SU-DHL-6 (cell line): ENCODE measurements around the gene ELMO1.

Source experiments
- EZH2phosphoT487 ChIP-seq: fragments of 200-600 bp; sonication (generic), shearing (Covaris generic); conservative IDR thresholded peaks from 2 replicates; pipeline ENCODE4 v1.6.1; 2018; ENCODE audit warnings: mild to moderate bottlenecking, antibody characterized with exemption, low read length, moderate library complexity, mixed read lengths
- TF ChIP-seq, protein P1 (sequence below): fragments of 200-600 bp; sonication (generic); IDR thresholded peaks from one replicate; pipeline ENCODE4 v1.5.1; 2017; ENCODE audit warnings: antibody characterized with exemption, mild to moderate bottlenecking, low read length, moderate library complexity; ENCODE audit not compliant: insufficient read depth, poor library complexity, severe bottlenecking

DNA sequence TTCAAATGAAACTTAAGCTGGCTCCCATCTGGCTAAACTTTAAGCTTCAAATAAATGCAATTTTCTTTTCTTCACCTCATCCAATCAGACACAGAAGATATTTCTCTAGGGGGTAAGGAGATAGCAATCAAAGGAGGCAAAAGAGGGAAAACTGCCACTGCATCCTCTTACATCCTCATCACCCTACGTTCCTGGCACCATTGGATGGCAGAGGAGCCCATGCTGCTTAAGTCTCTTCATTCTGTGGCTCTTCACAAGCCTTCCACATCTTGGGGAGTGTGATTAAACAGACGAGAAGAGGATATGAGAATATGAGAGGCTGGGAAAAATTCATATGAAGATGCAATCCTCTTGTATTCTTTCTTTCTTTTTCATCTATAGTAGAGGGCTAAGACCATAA, 378.6 kb downstream of the ELMO1 start:
- TF ChIP-seq, protein P1, sequence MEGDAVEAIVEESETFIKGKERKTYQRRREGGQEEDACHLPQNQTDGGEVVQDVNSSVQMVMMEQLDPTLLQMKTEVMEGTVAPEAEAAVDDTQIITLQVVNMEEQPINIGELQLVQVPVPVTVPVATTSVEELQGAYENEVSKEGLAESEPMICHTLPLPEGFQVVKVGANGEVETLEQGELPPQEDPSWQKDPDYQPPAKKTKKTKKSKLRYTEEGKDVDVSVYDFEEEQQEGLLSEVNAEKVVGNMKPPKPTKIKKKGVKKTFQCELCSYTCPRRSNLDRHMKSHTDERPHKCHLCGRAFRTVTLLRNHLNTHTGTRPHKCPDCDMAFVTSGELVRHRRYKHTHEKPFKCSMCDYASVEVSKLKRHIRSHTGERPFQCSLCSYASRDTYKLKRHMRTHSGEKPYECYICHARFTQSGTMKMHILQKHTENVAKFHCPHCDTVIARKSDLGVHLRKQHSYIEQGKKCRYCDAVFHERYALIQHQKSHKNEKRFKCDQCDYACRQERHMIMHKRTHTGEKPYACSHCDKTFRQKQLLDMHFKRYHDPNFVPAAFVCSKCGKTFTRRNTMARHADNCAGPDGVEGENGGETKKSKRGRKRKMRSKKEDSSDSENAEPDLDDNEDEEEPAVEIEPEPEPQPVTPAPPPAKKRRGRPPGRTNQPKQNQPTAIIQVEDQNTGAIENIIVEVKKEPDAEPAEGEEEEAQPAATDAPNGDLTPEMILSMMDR, result no peak
- TF ChIP-seq EZH2phosphoT487, result no peak
